HepG2 (cell line): Measurements from ENCODE around the gene HSPB2. TPM values are rescaled to one million over a fixed set of nuclear protein-coding genes. Genes with fewer than 3 reads are reported as not detected.
"Not testable (repeated sequence)": the region's sequence is repeated elsewhere in the genome, so short reads cannot be mapped to it uniquely, and the experiment has no call there.

Experiments used
- ATAC-seq: fragments of 200-7000 bp; cut with Tn5 transposase; 3 replicates; pipeline ENCODE4 v1.9.1; 2020; ENCODE audit warnings: mild to moderate bottlenecking, moderate library complexity
- BruUV-seq: library from RNA; stranded (reverse); fragments of 400-500 nt; replicated peaks from 2 replicates; lab custom pipeline; 2021; lab: Mats Ljungman, UMichigan
- CTCF ChIA-PET: fragments of 300-600 bp; formaldehyde crosslinking; extraction: SDS; loops from one replicate; lab custom pipeline; 2021; ENCODE audit warnings: low total read pairs, inconsistent platforms, low intra/inter-chr PET ratio; lab: Yijun Ruan, JAX
- POLR2A ChIA-PET: fragments of 350-600 bp; sonication (Branson Sonifier 250); formaldehyde crosslinking; loops from one replicate; lab custom pipeline; 2020; ENCODE audit warnings: antibody characterized with exemption, inconsistent platforms; lab: Yijun Ruan, JAX
- DNase-seq: peaks from one replicate; pipeline ENCODE4 v3.0.0-alpha.2; 2015; ENCODE audit warnings: low spot score
- FAIRE-seq: peaks from 3 replicates; lab custom pipeline; 2011; peaks lifted over from hg19 to GRCh38; lab: Jason Lieb, UNC
- H2AFZ ChIP-seq: one replicate; pipeline ENCODE4 v1.6.1; 2011; ENCODE audit warnings: low read length, inconsistent platforms
- H3K27ac ChIP-seq: fragments of 300-600 bp; 3 replicates; pipeline ENCODE4 v1.8.0; 2011; ENCODE audit warnings: mixed run types, mild to moderate bottlenecking, mixed read lengths, low read length, inconsistent platforms; ENCODE audit not compliant: insufficient read depth; ENCODE audit errors: extremely low read length
- H3K27me3 ChIP-seq, 2 experiments: fragments of 200-600 bp in 1 of 2; 2 replicates in 1 of 2; 3 replicates in 1 of 2; pipeline versions ENCODE4 v1.6.0 to v1.8.0; 2011; ENCODE audit warnings: low read length in 2 of 2, mild to moderate bottlenecking in 2 of 2, moderate library complexity in 2 of 2, inconsistent platforms in 1 of 2; ENCODE audit not compliant: insufficient read depth in 2 of 2, control insufficient read depth in 1 of 2
- H3K36me3 ChIP-seq, 2 experiments: fragments of 200-600 bp in 1 of 2; replicated peaks in 1 of 2; 2 replicates in 1 of 2; 3 replicates in 1 of 2; pipeline versions ENCODE4 v1.5.1 to v1.8.0; 2011; ENCODE audit warnings: low read length in 2 of 2, inconsistent platforms in 1 of 2; ENCODE audit not compliant: insufficient read depth in 2 of 2, control insufficient read depth in 1 of 2
- H3K4me1 ChIP-seq: 2 replicates; pipeline ENCODE4 v1.5.1; 2012; ENCODE audit warnings: low read length, inconsistent platforms; ENCODE audit not compliant: insufficient read depth
- H3K4me2 ChIP-seq: 2 replicates; pipeline ENCODE4 v1.6.0; 2011; ENCODE audit warnings: low read depth, low read length, inconsistent platforms
- H3K4me3 ChIP-seq, 3 experiments: fragments of 200-600 bp in 1 of 3; sonication (generic), shearing (Covaris generic) in 1 of 3; replicated peaks in 1 of 3; 2 replicates each; pipeline ENCODE4 v1.5.1; 2011 to 2016; ENCODE audit warnings: low read length in 3 of 3, inconsistent platforms in 2 of 3, low read depth in 2 of 3, mild to moderate bottlenecking in 2 of 3, control low read depth in 1 of 3, mixed read lengths in 1 of 3; ENCODE audit not compliant: insufficient read depth in 1 of 3
- H3K79me2 ChIP-seq: one replicate; pipeline ENCODE4 v1.6.1; 2011; ENCODE audit warnings: low read length, inconsistent platforms; ENCODE audit not compliant: insufficient read depth
- H3K9ac ChIP-seq: 2 replicates; pipeline ENCODE4 v1.6.0; 2011; ENCODE audit warnings: mild to moderate bottlenecking, low read depth, low read length, inconsistent platforms; ENCODE audit not compliant: insufficient read depth
- H3K9me3 ChIP-seq: 2 replicates; pipeline ENCODE4 v1.5.1; 2012; ENCODE audit warnings: mild to moderate bottlenecking, low read length
- H4K20me1 ChIP-seq: 2 replicates; pipeline ENCODE4 v1.6.0; 2011; ENCODE audit warnings: inconsistent platforms, mild to moderate bottlenecking, low read length, moderate library complexity; ENCODE audit not compliant: insufficient read depth
- GLMP ChIP-seq: sonication (generic); formaldehyde crosslinking; IDR thresholded peaks from 2 replicates; pipeline ENCODE4 v1.9.0; 2021; ENCODE audit warnings: missing genetic modification reagents, mild to moderate bottlenecking, borderline replicate concordance
- ISX ChIP-seq: sonication (generic); formaldehyde crosslinking; conservative IDR thresholded peaks from 2 replicates; pipeline ENCODE4 v1.5.0; 2020; ENCODE audit warnings: missing genetic modification reagents
- MTF2 ChIP-seq: sonication (generic); formaldehyde crosslinking; IDR thresholded peaks from 2 replicates; pipeline ENCODE4 v1.5.0; 2020; ENCODE audit warnings: missing genetic modification reagents, borderline replicate concordance
- MXI1 ChIP-seq: IDR thresholded peaks from 3 replicates; pipeline ENCODE4 v1.6.1; 2012; ENCODE audit warnings: low read depth, low read length, inconsistent platforms, borderline replicate concordance
- MYNN ChIP-seq: sonication (generic); formaldehyde crosslinking; IDR thresholded peaks from 2 replicates; pipeline ENCODE4 v1.4.0; 2020; ENCODE audit warnings: mild to moderate bottlenecking, low read depth, missing genetic modification reagents
- PCBP1 ChIP-seq: fragments of 200-400 bp; formaldehyde crosslinking; IDR thresholded peaks from 2 replicates; pipeline ENCODE4 v1.6.1; 2017; ENCODE audit warnings: mild to moderate bottlenecking, low read depth, low read length, borderline replicate concordance
- POLR2A ChIP-seq, 2 experiments: IDR thresholded peaks; 2 replicates each; pipeline ENCODE4 v1.6.1; 2011; ENCODE audit warnings: low read depth in 2 of 2, low read length in 2 of 2, mild to moderate bottlenecking in 1 of 2, moderate library complexity in 1 of 2; ENCODE audit not compliant: insufficient read depth in 1 of 2
- REST ChIP-seq, 2 experiments: IDR thresholded peaks; 2 replicates each; pipeline ENCODE4 v1.6.1; 2011 to 2012; ENCODE audit warnings: low read length in 2 of 2, borderline replicate concordance in 1 of 2, low read depth in 1 of 2, mild to moderate bottlenecking in 1 of 2, moderate library complexity in 1 of 2
- SATB2 ChIP-seq: sonication (generic); formaldehyde crosslinking; IDR thresholded peaks from 2 replicates; pipeline ENCODE4 v1.5.0; 2020; ENCODE audit warnings: missing genetic modification reagents
- ZFP36L2 ChIP-seq: sonication (generic); formaldehyde crosslinking; IDR thresholded peaks from 2 replicates; pipeline ENCODE4 v1.4.0; 2020; ENCODE audit warnings: missing genetic modification reagents
- ZNF770 ChIP-seq: sonication (generic); formaldehyde crosslinking; IDR thresholded peaks from 2 replicates; pipeline ENCODE4 v1.5.0; 2020; ENCODE audit warnings: mild to moderate bottlenecking, missing genetic modification reagents
- WGBS: methylation state at CpG from one replicate; pipeline ENCODE4 v1.1.6; 2017; ENCODE audit warnings: low lambda C conversion rate; 5-methylcytosine and 5-hydroxymethylcytosine counted together
- in situ Hi-C: cut with HindIII; loops from 2 replicates; pipeline ENCODE4 v1.10.0; 2017; ENCODE audit warnings: low pct_unique_long_range_greater_than_20kb; ENCODE audit not compliant: extremely low pct_ligation_motif_present
- intact Hi-C: fragments of 100-400 bp; cut with micrococcal nuclease; formaldehyde crosslinking; loops from one replicate; pipeline ENCODE4 v1.10.0; 2022; ENCODE audit not compliant: unreplicated experiment
- polyA plus RNA-seq, 8 experiments: library from polyadenylated mRNA; depleted of rRNA in 3 of 8; stranded (reverse) in 7 of 8; unstranded in 1 of 8; fragments of >200 nt; fragmentation: Illumina TruSeq in 4 of 8; extraction: Trizol in 4 of 8; gene quantifications; 2 replicates each; pipeline versions ENCODE4 v1.2.1 to v1.2.3, GENCODE V29; 2011 to 2016; ENCODE audit warnings: low read depth in 4 of 8, missing spikeins in 1 of 8, mixed read lengths in 1 of 8; ENCODE audit not compliant: insufficient read depth in 1 of 8
- total RNA-seq, 5 experiments: library from RNA; depleted of rRNA; stranded (reverse); fragments of >200 nt; fragmentation: Illumina TruSeq; extraction: Trizol; gene quantifications; 2 replicates each; pipeline ENCODE4 v1.2.3, GENCODE V29; 2016; ENCODE audit warnings: low read depth in 1 of 5

Gene HSPB2
- total and polyA plus RNA-seq, 2 of the 13 experiments (the other 11 are each of a cell fraction or from before 2014, with no cell fraction given), result 0.04 TPM; not detected in 1

- BruUV-seq, H4K20me1 ChIP-seq, ATAC-seq, DNase-seq, H3K9ac ChIP-seq, FAIRE-seq, H3K36me3 ChIP-seq, H3K27me3 ChIP-seq, H3K79me2 ChIP-seq, H3K4me3 ChIP-seq, H3K27ac ChIP-seq, CTCF ChIA-PET, in situ Hi-C loops, H3K9me3 ChIP-seq, H3K4me2 ChIP-seq, H2AFZ ChIP-seq: not testable (repeated sequence)
- WGBS, result 96% methylated on average over 14 of the region's 14 CpGs
- peaks cover 52% of the 10 kb centered on the region for H3K4me1 ChIP-seq
- POLR2A ChIA-PET, result interaction anchor here (4.4 kb wide), 1 partner anchor 15 kb away, joined by 30 read pairs; the partner anchor contains the start of gene C11orf52
- 0 out of 2 replicates have a peak, but pooled peaks have one; percentile 31 for TF ChIP-seq ZNF770
- intact Hi-C loops, result loop anchor here (5.0 to 10.0 kb wide), 2 partner anchors 92 to 139 kb away; partner anchors contain the start of genes DLAT, NKAPD1 and PIH1D2
Observed at GRCh38 chr11:111933176-111933575, 20.6 kb downstream of the HSPB2 start.

- FAIRE-seq (no peak), DNase-seq (no peak), ATAC-seq (no peak)
- Histone ChIP-seq H4K20me1 (no peaks in the 10 kb centered on the region), H3K27me3 (no peaks in the 10 kb centered on the region), H3K4me2 (peak overlapping the region; percentile 98; the same call in 1 of the 2 replicates), H3K9me3 (no peaks in the 10 kb centered on the region), H3K79me2 (peaks cover 6% of the 10 kb centered on the region), H3K9ac (no peak overlapping the region), H2AFZ (no peak overlapping the region), H3K27ac (peak overlapping the region; percentile 90), H3K36me3 (no peaks in the 10 kb centered on the region), H3K4me1 (peaks cover 56% of the 10 kb centered on the region), H3K4me3 (no peak overlapping the region)
- WGBS, result 58% methylated on average over 1 of the region's 1 CpG
- POLR2A ChIA-PET, result interaction anchor here (0.7 to 4.4 kb wide), 5 partner anchors 10 to 63 kb away, joined by 3 to 30 read pairs (median 5); partner anchors contain the start of gene C11orf52
- in situ Hi-C loops, result no loop called here
- CTCF ChIA-PET, result no interaction called here
- no TSS peak for BruUV-seq
- intact Hi-C loops, result loop anchor here (5.0 to 10.0 kb wide), 2 partner anchors 91 to 138 kb away; partner anchors contain the start of genes DLAT, NKAPD1 and PIH1D2
- no peak for TF ChIP-seq REST (IDR thresholded peaks at IDR 0.05; ENCODE audit: borderline replicate concordance in 1 of 2, low read depth in 1 of 2, low read length in 2 of 2)
- no peak for TF ChIP-seq SATB2
- no peak for TF ChIP-seq ISX
- TF ChIP-seq POLR2A (IDR thresholded peaks at IDR 0.05; ENCODE audit: insufficient read depth in 1 of 2, low read depth in 2 of 2, low read length in 2 of 2), result no peak
- TF ChIP-seq MYNN (CRISPR knock-in tag), result no peak
- TF ChIP-seq PCBP1, result no peak
- TF ChIP-seq MTF2 (CRISPR knock-in tag), result no peak
- no peak for TF ChIP-seq ZFP36L2 (CRISPR knock-in tag)
- TF ChIP-seq MXI1, result no peak
- TF ChIP-seq GLMP, result no peak
Observed at GRCh38 chr11:111933872-111934271, 21.3 kb downstream of the HSPB2 start.
